GM19328 (cell line): ENCODE data around the gene PPP2CA.
"Not testable (repeated sequence)": the region's sequence is repeated elsewhere in the genome, so short reads cannot be mapped to it uniquely, and the experiment has no call there.

Experiments
- ATAC-seq: cut with Tn5 transposase; IDR thresholded peaks from one replicate; pipeline ENCODE4 v1.9.1; 2021; ENCODE audit warnings: mild to moderate bottlenecking, moderate library complexity; ENCODE audit not compliant: unreplicated experiment

The PPP2CA gene

DNA sequence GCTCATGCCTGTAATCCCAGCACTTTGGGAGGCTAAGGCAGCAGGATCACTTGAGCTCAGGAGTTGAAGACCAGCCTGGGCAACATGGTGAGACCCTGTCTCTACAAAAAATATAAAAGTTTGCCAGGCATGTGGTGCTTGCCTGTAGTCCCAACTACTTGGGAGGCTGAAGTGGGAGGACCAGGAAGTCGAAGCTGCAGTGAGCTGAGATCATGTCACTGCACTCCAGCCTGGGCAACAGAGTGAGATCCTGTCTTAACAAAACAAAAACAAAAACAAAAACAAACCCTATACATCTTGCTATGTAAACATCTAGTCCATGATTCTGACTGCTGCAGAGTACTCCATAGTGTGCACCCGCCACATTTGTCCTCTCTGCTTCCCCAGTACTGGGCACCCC lies 19.8 kb upstream of the PPP2CA start:
- no peak for ATAC-seq

DNA sequence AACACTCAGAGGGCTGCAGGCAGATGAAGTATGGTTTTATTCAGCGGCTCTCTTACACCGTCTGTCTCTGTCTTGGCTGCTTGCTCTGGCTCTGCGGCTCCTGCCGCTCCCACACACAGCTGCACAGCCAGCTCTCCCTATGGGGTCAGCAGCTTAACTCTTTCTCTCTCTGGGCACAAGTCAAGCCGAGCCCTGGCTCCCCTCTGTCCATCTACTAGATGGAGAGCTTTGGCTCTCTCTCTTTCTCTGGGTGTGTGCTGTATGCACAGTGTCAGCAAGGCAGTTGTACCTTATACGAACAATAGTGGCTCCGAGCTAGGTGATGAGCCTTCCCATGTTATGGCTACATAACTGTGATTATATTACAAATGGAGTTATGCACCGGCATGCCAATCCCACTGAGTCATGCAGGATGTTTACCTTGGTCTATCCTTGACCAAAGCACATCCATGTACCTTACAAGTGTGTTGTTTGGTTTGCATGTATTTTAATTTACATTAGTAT lies 19.3 kb upstream of the PPP2CA start:
- ATAC-seq = no peak

- no peak for ATAC-seq
These were observed 16.3 kb upstream of the PPP2CA start for GRCh38 chr5:134242146-134242545.

DNA sequence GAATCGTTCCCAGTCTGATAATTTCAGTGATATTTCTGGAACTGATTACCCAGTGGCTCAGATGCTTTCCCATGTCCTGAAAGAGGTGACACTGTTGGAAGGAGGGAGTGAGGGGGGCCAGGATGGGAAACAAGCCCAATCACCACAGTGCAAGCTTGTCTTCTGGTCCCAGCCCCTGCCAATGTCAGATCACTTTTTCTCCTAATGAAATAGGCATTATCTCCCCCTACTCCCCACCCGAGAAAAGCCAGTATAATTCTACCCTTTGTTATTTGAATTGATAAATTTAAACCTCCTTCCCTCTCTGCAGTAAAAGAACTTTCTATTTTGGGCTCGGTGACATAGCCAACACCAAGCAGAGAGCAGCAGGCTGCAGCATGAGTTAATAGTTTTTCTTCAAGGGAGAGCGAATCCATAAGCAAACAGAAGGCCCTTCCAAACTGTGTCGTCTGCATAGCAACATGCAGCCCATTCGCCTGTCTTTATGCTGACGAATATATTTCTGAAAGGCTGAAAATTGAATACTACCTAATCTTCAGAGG lies 14.6 kb upstream of the PPP2CA start:
- no peak for ATAC-seq

GRCh38 chr5:134236820-134237219 lies 10.9 kb upstream of the PPP2CA start:
- no peak for ATAC-seq

DNA sequence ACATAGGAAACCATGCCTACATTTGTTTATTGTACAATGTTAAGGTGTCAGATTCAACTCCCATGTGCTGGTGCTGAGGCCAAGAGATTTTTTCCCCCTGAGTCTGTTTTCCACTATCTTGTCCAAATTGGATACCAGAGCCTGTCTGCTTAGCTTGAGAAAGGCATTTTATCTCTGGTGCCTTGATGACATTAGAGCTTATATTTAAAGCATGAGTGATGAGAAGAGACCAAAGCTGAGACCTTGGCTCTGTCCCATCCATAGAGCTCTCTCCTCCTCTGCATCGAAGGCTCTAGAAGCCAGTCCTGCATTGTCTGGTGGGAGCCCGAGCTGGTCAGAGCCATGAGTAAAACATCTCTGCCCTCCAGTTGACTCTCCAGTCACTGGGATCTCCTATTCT lies 10.4 kb upstream of the PPP2CA start:
- ATAC-seq = no peak

GRCh38 chr5:134228624-134229023 lies 2.8 kb upstream of the PPP2CA start:
- ATAC-seq = no peak

DNA sequence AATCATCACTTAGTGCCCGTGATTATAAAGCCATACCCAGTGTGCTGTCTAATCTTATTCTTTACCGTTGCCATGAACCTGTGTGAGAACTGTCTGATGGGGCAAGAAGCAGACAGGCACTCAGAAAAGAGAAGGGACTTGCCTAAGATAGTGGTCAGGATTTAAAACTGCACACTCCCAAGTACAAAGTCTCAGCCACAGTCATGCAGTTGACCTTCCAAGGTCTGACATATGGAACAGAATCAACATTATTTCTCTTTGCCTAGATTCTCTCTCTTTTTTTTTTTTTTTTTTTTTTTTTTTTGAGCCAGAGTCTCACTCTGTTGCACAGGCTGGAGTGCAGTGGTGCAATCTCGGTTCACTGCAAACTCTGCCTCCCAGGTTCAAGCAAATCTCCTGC lies 1.9 kb upstream of the PPP2CA start:
- ATAC-seq = no peak

DNA sequence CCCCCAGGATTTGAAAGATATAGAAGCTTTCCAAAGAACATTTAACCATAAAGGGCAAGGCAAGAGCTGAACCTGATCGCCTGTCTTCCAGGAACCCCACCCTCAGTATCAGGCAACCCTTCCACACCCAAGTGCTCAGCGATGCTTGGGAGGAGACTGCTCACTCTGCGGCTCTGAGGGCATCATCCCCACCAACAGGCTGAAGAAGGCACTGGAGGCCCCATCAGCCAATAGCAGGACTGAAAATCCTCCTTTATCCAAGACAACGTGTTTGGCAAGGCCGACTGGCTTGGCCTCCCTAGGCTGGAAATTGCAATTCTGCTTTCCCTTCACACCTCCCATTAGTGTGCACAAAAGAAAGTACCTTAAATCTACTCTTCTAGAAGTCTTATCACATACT lies 1.4 kb upstream of the PPP2CA start:
- no peak for ATAC-seq

DNA sequence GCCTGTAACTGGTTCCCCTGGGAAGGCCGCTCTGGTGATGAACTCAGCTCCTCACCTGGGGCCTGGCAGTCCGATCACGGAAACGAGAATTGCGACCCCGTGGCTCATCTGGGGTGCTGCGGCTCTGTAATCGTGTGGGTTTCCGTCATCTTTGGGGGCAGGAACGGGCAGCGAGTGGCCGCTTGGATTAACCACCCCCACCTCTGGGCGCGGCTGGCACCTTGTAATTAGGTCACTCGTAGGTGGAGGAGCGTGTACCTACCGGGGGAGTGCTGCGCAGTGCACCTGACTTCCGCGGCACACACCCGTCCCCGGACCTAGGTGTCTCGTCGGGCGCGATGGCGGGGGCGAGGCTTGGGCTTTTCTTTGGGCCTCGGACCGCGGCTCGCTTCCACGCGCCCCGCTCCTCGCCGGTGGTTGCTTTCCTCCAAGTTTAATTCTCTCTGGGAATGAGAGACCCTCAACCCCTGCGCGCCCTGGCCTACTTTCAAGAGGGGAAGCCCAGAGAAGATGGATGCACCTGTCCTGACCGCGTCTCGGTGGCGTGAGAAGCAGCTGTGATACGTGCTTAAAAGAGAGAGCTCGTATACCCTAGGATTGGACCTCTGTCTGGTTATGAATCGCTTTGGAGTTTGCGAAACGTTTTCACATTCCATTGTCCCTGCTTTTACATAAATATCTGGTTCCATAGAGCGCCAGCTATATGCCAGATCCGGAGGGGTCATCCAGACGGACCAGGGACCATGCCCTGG lies 744 bp upstream of the PPP2CA start:
- ATAC-seq = no peak

DNA sequence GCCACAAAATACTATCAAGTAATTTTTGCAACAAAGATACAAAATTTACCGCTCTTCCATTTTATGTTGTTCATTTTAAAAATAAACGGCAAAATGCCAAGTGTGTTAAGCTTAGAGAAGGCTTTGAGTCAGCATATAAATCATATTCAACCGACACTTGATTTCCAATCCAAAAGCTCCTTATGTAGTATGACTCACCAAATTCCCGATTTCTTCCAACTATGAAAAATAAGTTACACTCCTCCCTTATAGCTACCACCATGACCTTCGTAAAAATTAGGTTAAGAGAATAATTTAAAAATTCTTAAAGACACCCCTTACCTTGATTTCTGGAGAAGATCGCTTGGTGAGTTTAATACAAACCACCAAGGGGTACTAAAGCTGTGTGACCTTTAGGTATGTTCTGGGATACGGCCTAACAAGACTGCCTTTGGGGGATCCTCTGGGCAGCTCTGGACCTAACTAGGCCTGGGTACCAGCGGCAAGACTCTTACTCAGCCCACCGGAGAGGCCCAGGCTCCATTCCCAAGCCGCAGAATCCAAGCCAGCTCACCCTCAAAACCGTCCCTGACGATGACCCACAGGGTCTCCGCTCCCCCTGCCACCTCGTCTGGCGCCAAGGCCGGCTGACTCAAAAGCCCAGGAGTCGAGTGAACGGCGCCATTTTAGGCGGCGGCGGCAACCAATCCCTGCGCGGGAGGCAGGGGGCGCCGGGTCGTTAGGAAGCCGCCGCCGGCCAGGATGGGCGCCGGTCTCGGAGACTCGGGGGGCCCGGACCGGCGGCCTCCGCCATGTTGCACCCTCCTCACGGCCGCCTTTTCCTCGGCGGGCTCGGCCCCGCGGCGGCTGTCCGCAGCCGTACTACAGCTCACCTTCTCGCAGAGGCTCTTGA lies 739 bp downstream of the PPP2CA start:
- peak; percentile 29 for ATAC-seq

- no peak for ATAC-seq
These were observed 2.2 kb downstream of the PPP2CA start for GRCh38 chr5:134223406-134224248.

GRCh38 chr5:134221690-134222089 lies 4.2 kb downstream of the PPP2CA start:
- not testable (repeated sequence) for ATAC-seq

- ATAC-seq = no peak
These were observed 10.1 kb downstream of the PPP2CA start for GRCh38 chr5:134215757-134216156.

DNA sequence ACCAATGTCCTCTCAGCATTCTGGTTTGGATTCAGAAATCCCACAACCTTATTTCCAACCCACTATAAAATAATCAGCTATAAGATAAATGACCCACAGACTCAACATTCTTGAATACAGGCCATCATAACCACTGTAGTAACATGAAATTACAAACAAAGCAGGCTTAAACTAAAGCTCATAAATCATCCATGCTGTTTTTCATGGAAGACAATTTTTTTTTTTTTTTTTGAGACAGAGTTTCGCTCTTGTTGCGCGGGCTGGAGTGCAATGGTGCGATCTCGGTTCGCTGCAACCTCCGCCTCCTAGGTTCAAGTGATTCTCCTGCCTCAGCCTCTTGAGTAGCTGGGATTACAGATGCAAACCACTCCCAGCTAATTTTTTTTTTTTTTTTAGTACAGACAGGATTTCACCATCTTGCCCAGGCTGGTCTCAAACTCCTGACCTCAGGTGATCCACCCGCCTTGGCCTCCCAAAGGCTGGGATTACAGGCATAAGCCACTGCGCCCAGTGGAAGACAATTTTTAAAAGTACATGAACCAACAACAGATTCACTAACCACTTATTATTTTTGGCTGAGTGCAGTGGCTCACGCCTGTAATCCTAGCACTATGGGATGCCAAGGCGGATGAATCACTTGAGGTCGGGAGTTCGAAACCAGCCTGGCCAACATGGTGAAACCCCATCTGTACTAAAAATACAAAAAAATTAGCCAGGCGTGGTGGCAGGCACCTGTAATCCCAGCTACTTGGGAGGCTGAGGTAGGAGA lies 14.4 kb downstream of the PPP2CA start:
- ATAC-seq = not testable (repeated sequence)

DNA sequence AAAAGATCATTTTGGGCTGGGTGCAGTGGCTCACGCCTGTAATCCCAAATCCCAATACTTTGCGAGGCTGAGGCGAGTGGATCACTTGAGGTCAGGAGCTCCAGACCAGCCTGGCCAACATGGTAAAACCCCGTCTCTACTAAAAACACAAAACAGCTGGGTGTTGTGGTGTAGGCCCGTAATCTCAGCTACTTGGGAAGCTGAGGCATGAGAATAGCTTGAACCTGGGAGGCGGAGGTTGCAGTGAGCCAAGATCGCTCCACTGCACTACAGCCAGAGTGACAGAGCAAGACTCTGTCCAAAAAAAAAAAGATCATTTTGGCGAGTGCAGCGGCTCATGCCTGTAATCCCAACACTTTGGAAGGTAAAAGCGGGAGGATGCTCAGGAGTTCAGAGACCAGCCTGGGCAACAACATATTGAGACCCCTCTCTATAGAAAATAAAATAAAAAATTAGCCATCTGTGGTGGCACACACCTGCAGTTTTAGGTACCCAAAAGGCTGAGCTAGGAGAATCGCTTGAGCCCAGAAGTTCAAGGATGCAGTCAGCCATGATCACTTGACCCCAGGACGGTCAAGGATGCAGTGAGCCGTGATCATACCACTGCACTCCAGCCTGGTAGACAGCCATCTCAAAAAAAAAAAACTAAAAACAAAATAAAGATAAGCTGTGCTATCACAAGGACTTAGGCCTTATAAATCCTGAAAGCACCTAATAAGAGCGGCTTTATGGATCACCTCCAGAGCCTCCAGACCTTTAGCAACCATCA lies 16.2 kb downstream of the PPP2CA start:
- ATAC-seq = no peak

- no peak for ATAC-seq
These were observed 18.2 kb downstream of the PPP2CA start for GRCh38 chr5:134207696-134208095.

DNA sequence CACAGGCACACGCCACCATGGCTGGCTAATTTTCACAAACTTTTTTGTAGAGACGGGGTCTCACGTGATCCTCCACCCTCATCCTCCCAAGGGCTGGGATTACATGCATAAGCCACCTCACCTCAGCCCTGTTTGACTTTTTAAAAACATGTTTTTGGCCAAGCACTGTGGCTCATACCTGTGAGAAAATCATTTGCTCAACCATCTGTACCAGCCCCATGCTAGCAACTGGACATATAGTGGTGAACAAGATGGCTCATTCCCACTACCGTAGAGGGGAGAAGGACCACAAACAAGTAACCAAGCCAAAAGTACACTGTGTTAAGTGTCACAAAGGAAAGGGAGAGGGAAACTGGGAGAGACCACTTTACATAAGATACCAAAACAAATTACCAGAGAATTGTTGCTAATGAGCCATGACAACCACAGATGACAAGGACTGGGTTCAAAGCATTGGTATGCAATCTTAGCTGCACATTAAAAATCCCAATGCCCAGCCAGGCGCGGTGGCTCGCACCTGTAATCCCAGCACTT lies 19.2 kb downstream of the PPP2CA start:
- ATAC-seq = no peak

GRCh38 chr5:134204575-134204974 lies 21.3 kb downstream of the PPP2CA start:
- no peak for ATAC-seq
